GM12878 (cell line): ENCODE results near the gene CLEC16A. TPM values are rescaled to one million over a fixed set of nuclear protein-coding genes. Genes with fewer than 3 reads are reported as not detected.

Source experiments
- ATAC-seq: fragments of 200-7000 bp; cut with Tn5 transposase; 3 replicates; pipeline ENCODE4 v1.9.1; 2020; ENCODE audit warnings: mild to moderate bottlenecking, moderate library complexity
- BruUV-seq: library from RNA; stranded (reverse); fragments of 400-500 nt; replicated peaks from 2 replicates; lab custom pipeline; 2021; lab: Mats Ljungman, UMichigan
- CTCF ChIA-PET: fragments of 300-600 bp; sonication (Branson Sonifier 250); formaldehyde crosslinking; extraction: SDS; loops from one replicate; lab custom pipeline; 2021; ENCODE audit warnings: inconsistent platforms; lab: Yijun Ruan, JAX
- POLR2A ChIA-PET: fragments of 350-600 bp; formaldehyde crosslinking; extraction: SDS; loops from one replicate; lab custom pipeline; 2021; ENCODE audit warnings: inconsistent platforms; lab: Charles Lee
- RAD21 ChIA-PET: fragments of 300-600 bp; sonication (Branson Sonifier 250); formaldehyde crosslinking; loops from one replicate; lab custom pipeline; 2023; ENCODE audit warnings: antibody characterized with exemption; ENCODE audit not compliant: unreplicated experiment; lab: Charles Lee
- SMC1A ChIA-PET: fragments of 300-600 bp; sonication (Branson Sonifier 250); formaldehyde crosslinking; loops from one replicate; lab custom pipeline; 2023; ENCODE audit not compliant: unreplicated experiment, uncharacterized antibody; lab: Charles Lee
- DNase-seq: peaks from one replicate; pipeline ENCODE4 v3.0.0-alpha.2; 2011; ENCODE audit warnings: low read depth, low spot score
- FAIRE-seq: peaks from 3 replicates; lab custom pipeline; 2011; peaks lifted over from hg19 to GRCh38; lab: Jason Lieb, UNC
- H2AFZ ChIP-seq: 2 replicates; pipeline ENCODE4 v1.6.0; 2011; ENCODE audit warnings: low read depth, low read length, control low read depth; ENCODE audit not compliant: control insufficient read depth
- H3K27ac ChIP-seq: 2 replicates; pipeline ENCODE4 v1.5.1; 2011; ENCODE audit warnings: control low read depth; ENCODE audit not compliant: control insufficient read depth, insufficient read depth
- H3K27me3 ChIP-seq, 2 experiments: replicated peaks in 1 of 2; 2 replicates each; pipeline versions ENCODE4 v1.6.0 to v1.6.1; 2011; ENCODE audit warnings: low read length in 1 of 2; ENCODE audit not compliant: control insufficient read depth in 2 of 2, insufficient read depth in 2 of 2
- H3K36me3 ChIP-seq, 2 experiments: 2 replicates each; pipeline ENCODE4 v1.5.1; 2011; ENCODE audit warnings: low read length in 1 of 2; ENCODE audit not compliant: control insufficient read depth in 2 of 2, insufficient read depth in 2 of 2
- H3K4me1 ChIP-seq: 2 replicates; pipeline ENCODE4 v1.6.1; 2011; ENCODE audit warnings: mild to moderate bottlenecking, low read length, moderate library complexity, mixed read lengths; ENCODE audit not compliant: control insufficient read depth, insufficient read depth
- H3K4me2 ChIP-seq: 2 replicates; pipeline ENCODE4 v1.6.0; 2011; ENCODE audit warnings: control low read depth; ENCODE audit not compliant: control insufficient read depth, insufficient read depth
- H3K4me3 ChIP-seq: fragments of 200-600 bp; sonication (generic); 2 replicates; pipeline ENCODE4 v1.5.1; 2016
- H3K79me2 ChIP-seq: 2 replicates; pipeline ENCODE4 v1.6.0; 2011; ENCODE audit warnings: low read length; ENCODE audit not compliant: control insufficient read depth, insufficient read depth
- H3K9ac ChIP-seq: 2 replicates; pipeline ENCODE4 v1.8.0; 2011; ENCODE audit warnings: low read length, control low read depth, mixed read lengths; ENCODE audit not compliant: control insufficient read depth, insufficient read depth
- H3K9me3 ChIP-seq: replicated peaks from 3 replicates; pipeline ENCODE4 v1.5.1; 2011; ENCODE audit warnings: mild to moderate bottlenecking, low read length; ENCODE audit not compliant: control insufficient read depth, insufficient read depth
- H4K20me1 ChIP-seq: 2 replicates; pipeline ENCODE4 v1.6.0; 2011; ENCODE audit not compliant: control insufficient read depth, insufficient read depth
- CBX5 ChIP-seq: sonication (generic); IDR thresholded peaks from 2 replicates; pipeline ENCODE4 v1.6.1; 2016; ENCODE audit warnings: low read depth, moderate library complexity, mild to moderate bottlenecking, inconsistent platforms
- CREB1 ChIP-seq: IDR thresholded peaks from 2 replicates; pipeline ENCODE4 v1.6.1; 2012; ENCODE audit warnings: low read depth, mild to moderate bottlenecking, inconsistent platforms
- EGR1 ChIP-seq, 2 experiments: IDR thresholded peaks; 1 replicate in 1 of 2; 2 replicates in 1 of 2; pipeline ENCODE4 v1.6.1; 2011 to 2012; ENCODE audit warnings: low read depth in 2 of 2, low read length in 2 of 2, borderline replicate concordance in 1 of 2, mild to moderate bottlenecking in 1 of 2, moderate library complexity in 1 of 2
- HDGF ChIP-seq: fragments of 450-650 bp; IDR thresholded peaks from 2 replicates; pipeline ENCODE4 v1.6.1; 2016; ENCODE audit warnings: antibody characterized with exemption
- JUNB ChIP-seq: IDR thresholded peaks from 2 replicates; pipeline ENCODE4 v1.6.1; 2016; ENCODE audit warnings: antibody characterized with exemption, mild to moderate bottlenecking
- NR2C1 ChIP-seq: fragments of 450-650 bp; IDR thresholded peaks from 2 replicates; pipeline ENCODE4 v1.6.1; 2017; ENCODE audit warnings: antibody characterized with exemption, mild to moderate bottlenecking, moderate library complexity
- PAX5 ChIP-seq: IDR thresholded peaks from 2 replicates; pipeline ENCODE4 v1.6.1; 2011; ENCODE audit warnings: low read depth, low read length, borderline replicate concordance
- RAD21 ChIP-seq: IDR thresholded peaks from 2 replicates; pipeline ENCODE4 v1.6.1; 2011; ENCODE audit warnings: mild to moderate bottlenecking, low read depth, low read length, moderate library complexity; ENCODE audit not compliant: insufficient read depth
- TCF3 ChIP-seq: IDR thresholded peaks from 2 replicates; pipeline ENCODE4 v1.6.1; 2012; ENCODE audit warnings: low read depth, mild to moderate bottlenecking, low read length, borderline replicate concordance; ENCODE audit not compliant: insufficient read depth
- ZNF622 ChIP-seq: fragments of 450-650 bp; IDR thresholded peaks from 2 replicates; pipeline ENCODE4 v1.6.1; 2017; ENCODE audit warnings: mild to moderate bottlenecking, inconsistent platforms
- WGBS: methylation state at CpG from one replicate; pipeline ENCODE4 v1.1.6; 2016; ENCODE audit warnings: low lambda C conversion rate; ENCODE audit not compliant: insufficient replicate concordance, insufficient coverage; ENCODE audit errors: missing lambda C conversion rate; 5-methylcytosine and 5-hydroxymethylcytosine counted together
- in situ Hi-C: fragments of 300-500 bp; cut with MboI; formaldehyde crosslinking; loops from 9 replicates; pipeline ENCODE4 v1.14.3; 2018; ENCODE audit warnings: mixed read lengths
- intact Hi-C: fragments of 100-400 bp; cut with micrococcal nuclease; formaldehyde crosslinking; loops from one replicate; pipeline ENCODE4 v1.14.2; 2022; ENCODE audit not compliant: unreplicated experiment
- polyA plus RNA-seq, 11 experiments: library from polyadenylated mRNA; depleted of rRNA in 4 of 11; unstranded in 6 of 11; stranded (reverse) in 5 of 11; fragments of >200 nt; fragmentation: Nextera tagmentation in 4 of 11; fragmentation: Illumina TruSeq in 1 of 11; extraction: Ambion mirVana in 4 of 11; extraction: Trizol in 1 of 11; gene quantifications; 1 replicate in 1 of 11; 2 replicates in 10 of 11; pipeline versions ENCODE4 v1.2.1 to v1.2.3, GENCODE V29; 2011 to 2016; ENCODE audit warnings: inconsistent platforms in 2 of 11, missing spikeins in 2 of 11, low read depth in 1 of 11
- total RNA-seq, 4 experiments: library from RNA; depleted of rRNA in 3 of 4; stranded (reverse); fragments of >200 nt in 3 of 4; fragmentation: Illumina TruSeq in 1 of 4; extraction: Trizol in 1 of 4; gene quantifications; 2 replicates each; pipeline versions ENCODE4 v1.2.1 to v1.2.3, GENCODE V29; 2013 to 2021
- TF ChIP-seq, protein P1 (sequence below): fragments of 450-650 bp; formaldehyde crosslinking; IDR thresholded peaks from 2 replicates; pipeline ENCODE4 v1.4.0; 2020; ENCODE audit warnings: mild to moderate bottlenecking, moderate library complexity
- TF ChIP-seq, protein P2 (sequence below): fragments of 450-650 bp; IDR thresholded peaks from 2 replicates; pipeline ENCODE4 v1.6.1; 2017; ENCODE audit warnings: mild to moderate bottlenecking, moderate library complexity

The CLEC16A gene
- total and polyA plus RNA-seq, 10 of the 15 experiments (the other 5 are each of a cell fraction or from before 2014, with no cell fraction given): 1.5 to 28.8 (median 19.2) TPM

DNA sequence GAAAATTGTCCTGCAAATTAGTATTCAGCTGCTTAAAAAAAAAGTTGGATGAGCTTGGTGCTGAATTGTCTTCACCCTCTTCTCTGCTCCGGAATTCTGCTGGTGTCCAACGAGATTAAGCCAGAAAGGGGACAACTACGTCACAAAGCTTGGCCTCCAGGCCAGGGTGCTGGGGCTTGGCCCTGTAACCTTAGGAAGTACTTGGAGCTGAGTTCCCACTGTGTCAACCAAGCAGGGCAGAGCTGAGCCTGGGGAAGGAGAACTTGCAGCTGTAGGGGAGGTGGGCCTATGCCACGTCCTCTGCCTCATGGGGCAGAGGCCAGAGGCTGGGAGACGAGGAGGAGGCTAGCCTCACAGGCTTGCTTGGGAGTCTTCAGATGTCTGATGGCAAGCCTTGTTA, 71.2 kb downstream of the CLEC16A start (continued):
- TF ChIP-seq CREB1: no peak
- no peak for TF ChIP-seq HDGF
- TF ChIP-seq RAD21: no peak
- TF ChIP-seq EGR1 (IDR thresholded peaks at IDR 0.05; ENCODE audit: borderline replicate concordance in 1 of 2, low read depth in 2 of 2, low read length in 2 of 2): no peak

DNA sequence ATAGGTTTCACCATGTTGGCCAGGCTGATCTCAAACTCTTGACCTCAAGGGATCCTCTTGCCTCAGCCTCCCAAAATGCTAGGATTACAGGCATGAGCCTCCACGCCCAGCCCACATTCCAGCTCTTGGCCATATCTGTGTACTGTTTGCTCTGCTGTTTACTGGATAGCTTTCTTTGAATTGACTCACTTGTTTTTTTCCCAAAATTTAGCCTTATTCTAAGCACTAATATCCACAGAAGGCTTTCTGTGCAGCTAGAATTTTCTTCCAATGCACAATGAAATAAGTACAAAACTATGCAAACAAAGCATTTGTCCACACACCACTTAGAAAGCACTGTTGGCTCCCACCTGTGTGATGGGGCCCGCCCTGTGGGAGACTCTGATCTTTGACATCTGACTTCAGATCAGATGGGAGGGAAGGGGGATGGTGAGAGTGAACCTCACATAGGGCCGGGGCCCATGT, 72.2 kb downstream of the CLEC16A start:
- WGBS: 94% methylated on average over 3 of the region's 3 CpGs
- H3K9me3 ChIP-seq: no peaks in the 10 kb centered on the region
- H3K79me2 ChIP-seq: no peaks in the 10 kb centered on the region
- no peak for TF ChIP-seq NR2C1
- TF ChIP-seq, protein P1, sequence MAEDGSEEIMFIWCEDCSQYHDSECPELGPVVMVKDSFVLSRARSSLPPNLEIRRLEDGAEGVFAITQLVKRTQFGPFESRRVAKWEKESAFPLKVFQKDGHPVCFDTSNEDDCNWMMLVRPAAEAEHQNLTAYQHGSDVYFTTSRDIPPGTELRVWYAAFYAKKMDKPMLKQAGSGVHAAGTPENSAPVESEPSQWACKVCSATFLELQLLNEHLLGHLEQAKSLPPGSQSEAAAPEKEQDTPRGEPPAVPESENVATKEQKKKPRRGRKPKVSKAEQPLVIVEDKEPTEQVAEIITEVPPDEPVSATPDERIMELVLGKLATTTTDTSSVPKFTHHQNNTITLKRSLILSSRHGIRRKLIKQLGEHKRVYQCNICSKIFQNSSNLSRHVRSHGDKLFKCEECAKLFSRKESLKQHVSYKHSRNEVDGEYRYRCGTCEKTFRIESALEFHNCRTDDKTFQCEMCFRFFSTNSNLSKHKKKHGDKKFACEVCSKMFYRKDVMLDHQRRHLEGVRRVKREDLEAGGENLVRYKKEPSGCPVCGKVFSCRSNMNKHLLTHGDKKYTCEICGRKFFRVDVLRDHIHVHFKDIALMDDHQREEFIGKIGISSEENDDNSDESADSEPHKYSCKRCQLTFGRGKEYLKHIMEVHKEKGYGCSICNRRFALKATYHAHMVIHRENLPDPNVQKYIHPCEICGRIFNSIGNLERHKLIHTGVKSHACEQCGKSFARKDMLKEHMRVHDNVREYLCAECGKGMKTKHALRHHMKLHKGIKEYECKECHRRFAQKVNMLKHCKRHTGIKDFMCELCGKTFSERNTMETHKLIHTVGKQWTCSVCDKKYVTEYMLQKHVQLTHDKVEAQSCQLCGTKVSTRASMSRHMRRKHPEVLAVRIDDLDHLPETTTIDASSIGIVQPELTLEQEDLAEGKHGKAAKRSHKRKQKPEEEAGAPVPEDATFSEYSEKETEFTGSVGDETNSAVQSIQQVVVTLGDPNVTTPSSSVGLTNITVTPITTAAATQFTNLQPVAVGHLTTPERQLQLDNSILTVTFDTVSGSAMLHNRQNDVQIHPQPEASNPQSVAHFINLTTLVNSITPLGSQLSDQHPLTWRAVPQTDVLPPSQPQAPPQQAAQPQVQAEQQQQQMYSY (CRISPR knock-in tag): no peak
- TF ChIP-seq PAX5: no peak
- no peak for TF ChIP-seq CBX5
- TF ChIP-seq TCF3: no peak
- TF ChIP-seq ZNF622: no peak
- TF ChIP-seq, protein P2, sequence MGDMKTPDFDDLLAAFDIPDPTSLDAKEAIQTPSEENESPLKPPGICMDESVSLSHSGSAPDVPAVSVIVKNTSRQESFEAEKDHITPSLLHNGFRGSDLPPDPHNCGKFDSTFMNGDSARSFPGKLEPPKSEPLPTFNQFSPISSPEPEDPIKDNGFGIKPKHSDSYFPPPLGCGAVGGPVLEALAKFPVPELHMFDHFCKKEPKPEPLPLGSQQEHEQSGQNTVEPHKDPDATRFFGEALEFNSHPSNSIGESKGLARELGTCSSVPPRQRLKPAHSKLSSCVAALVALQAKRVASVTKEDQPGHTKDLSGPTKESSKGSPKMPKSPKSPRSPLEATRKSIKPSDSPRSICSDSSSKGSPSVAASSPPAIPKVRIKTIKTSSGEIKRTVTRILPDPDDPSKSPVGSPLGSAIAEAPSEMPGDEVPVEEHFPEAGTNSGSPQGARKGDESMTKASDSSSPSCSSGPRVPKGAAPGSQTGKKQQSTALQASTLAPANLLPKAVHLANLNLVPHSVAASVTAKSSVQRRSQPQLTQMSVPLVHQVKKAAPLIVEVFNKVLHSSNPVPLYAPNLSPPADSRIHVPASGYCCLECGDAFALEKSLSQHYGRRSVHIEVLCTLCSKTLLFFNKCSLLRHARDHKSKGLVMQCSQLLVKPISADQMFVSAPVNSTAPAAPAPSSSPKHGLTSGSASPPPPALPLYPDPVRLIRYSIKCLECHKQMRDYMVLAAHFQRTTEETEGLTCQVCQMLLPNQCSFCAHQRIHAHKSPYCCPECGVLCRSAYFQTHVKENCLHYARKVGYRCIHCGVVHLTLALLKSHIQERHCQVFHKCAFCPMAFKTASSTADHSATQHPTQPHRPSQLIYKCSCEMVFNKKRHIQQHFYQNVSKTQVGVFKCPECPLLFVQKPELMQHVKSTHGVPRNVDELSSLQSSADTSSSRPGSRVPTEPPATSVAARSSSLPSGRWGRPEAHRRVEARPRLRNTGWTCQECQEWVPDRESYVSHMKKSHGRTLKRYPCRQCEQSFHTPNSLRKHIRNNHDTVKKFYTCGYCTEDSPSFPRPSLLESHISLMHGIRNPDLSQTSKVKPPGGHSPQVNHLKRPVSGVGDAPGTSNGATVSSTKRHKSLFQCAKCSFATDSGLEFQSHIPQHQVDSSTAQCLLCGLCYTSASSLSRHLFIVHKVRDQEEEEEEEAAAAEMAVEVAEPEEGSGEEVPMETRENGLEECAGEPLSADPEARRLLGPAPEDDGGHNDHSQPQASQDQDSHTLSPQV: no peak
- TF ChIP-seq JUNB: no peak
- ChIA-PET POLR2A (interaction anchor here (0.9 kb wide), 1 partner anchor 9 kb away, joined by 3 read pairs; no protein-coding TSS in a partner anchor), RAD21 (no interaction called here), CTCF (interaction anchor here (1.4 kb wide), 1 partner anchor 9 kb away, joined by 3 read pairs; no protein-coding TSS in a partner anchor), SMC1A (interaction anchor here (1.2 to 1.5 kb wide), 3 partner anchors 9 to 59 kb away, joined by 3 to 5 read pairs (median 3); no protein-coding TSS in a partner anchor)
- in situ Hi-C loops: no loop called here
- H3K36me3 ChIP-seq: peaks cover 3 to 9% of the 10 kb centered on the region in 2 experiments; a peak in 3 of 4 replicates
- DNase-seq (no peak), ATAC-seq (no peak), FAIRE-seq (no peak)
- no peak overlapping the region for H3K4me3 ChIP-seq
- no peak overlapping the region for H3K27ac ChIP-seq
- H3K4me1 ChIP-seq: no peaks in the 10 kb centered on the region
- H3K4me2 ChIP-seq: no peak overlapping the region
- no peak overlapping the region for H2AFZ ChIP-seq
- no peaks in the 10 kb centered on the region for H3K27me3 ChIP-seq
- intact Hi-C loops: no loop called here
- no TSS peak for BruUV-seq
- H4K20me1 ChIP-seq: no peaks in the 10 kb centered on the region
- H3K9ac ChIP-seq: no peak overlapping the region
